ENCODE data around the gene LHX2.

Gene LHX2

GRCh38 chr9:123978981-123979380 is 32.6 kb upstream of the LHX2 start:
- H2AFZ ChIP-seq (ENCODE audit: low read depth, low read length) = no peak overlapping the region
- peaks cover 3% of the 10 kb centered on the region for H3K36me3 ChIP-seq (replicated peaks; ENCODE audit: low read depth, low read length)
- H3K27me3 ChIP-seq (ENCODE audit: low read depth, low read length) = peaks cover 28% of the 10 kb centered on the region
- H3K4me3 ChIP-seq (ENCODE audit: low read length) = no peak overlapping the region
- H3K4me2 ChIP-seq (ENCODE audit: low read length) = no peak overlapping the region
- no peak overlapping the region for H3K27ac ChIP-seq (ENCODE audit: low read length)
- H3K79me2 ChIP-seq (ENCODE audit: low read length) = no peaks in the 10 kb centered on the region
- H3K9me3 ChIP-seq (ENCODE audit: insufficient read depth, low read length) = peaks cover 9% of the 10 kb centered on the region
- no peak for TF ChIP-seq CTCF (IDR thresholded peaks at IDR 0.05; ENCODE audit: low read depth, low read length)
- no peak overlapping the region for H3K9ac ChIP-seq (ENCODE audit: low read length)
- H3K4me1 ChIP-seq (ENCODE audit: low read length) = no peaks in the 10 kb centered on the region
- H4K20me1 ChIP-seq (ENCODE audit: insufficient read depth, low read length) = no peaks in the 10 kb centered on the region

GRCh38 chr9:123982535-123982934 is 29.0 kb upstream of the LHX2 start:
- peaks cover 33% of the 10 kb centered on the region for H3K27me3 ChIP-seq (ENCODE audit: low read depth, low read length)
- H3K9me3 ChIP-seq (ENCODE audit: insufficient read depth, low read length) = peaks cover 9% of the 10 kb centered on the region
- H3K27ac ChIP-seq (ENCODE audit: low read length) = no peak overlapping the region
- H3K36me3 ChIP-seq (replicated peaks; ENCODE audit: low read depth, low read length) = peaks cover 3% of the 10 kb centered on the region
- H3K9ac ChIP-seq (ENCODE audit: low read length) = no peak overlapping the region
- H4K20me1 ChIP-seq (ENCODE audit: insufficient read depth, low read length) = no peaks in the 10 kb centered on the region
- H3K79me2 ChIP-seq (ENCODE audit: low read length) = no peaks in the 10 kb centered on the region
- no peak overlapping the region for H3K4me2 ChIP-seq (ENCODE audit: low read length)
- TF ChIP-seq EZH2phosphoT487 (IDR thresholded peaks at IDR 0.05; ENCODE audit: low read depth) = no peak
- no peak for TF ChIP-seq CTCF (IDR thresholded peaks at IDR 0.05; ENCODE audit: low read depth, low read length)
- no peaks in the 10 kb centered on the region; the same call in 1 of the 2 replicates for H3K4me1 ChIP-seq (ENCODE audit: low read length)
- H3K4me3 ChIP-seq (ENCODE audit: low read length) = no peak overlapping the region
- no peak overlapping the region for H2AFZ ChIP-seq (ENCODE audit: low read depth, low read length)

- no peak overlapping the region for H3K4me3 ChIP-seq (ENCODE audit: low read length)
- H3K4me2 ChIP-seq (ENCODE audit: low read length) = no peak overlapping the region
- H3K4me1 ChIP-seq (ENCODE audit: low read length) = no peaks in the 10 kb centered on the region; the same call in 1 of the 2 replicates
- no peak overlapping the region for H2AFZ ChIP-seq (ENCODE audit: low read depth, low read length)
- H3K27ac ChIP-seq (ENCODE audit: low read length) = no peak overlapping the region
- no peaks in the 10 kb centered on the region for H3K79me2 ChIP-seq (ENCODE audit: low read length)
- no peaks in the 10 kb centered on the region for H4K20me1 ChIP-seq (ENCODE audit: insufficient read depth, low read length)
- H3K27me3 ChIP-seq (ENCODE audit: low read depth, low read length) = peaks cover 38% of the 10 kb centered on the region
- no peak overlapping the region for H3K9ac ChIP-seq (ENCODE audit: low read length)
- H3K9me3 ChIP-seq (ENCODE audit: insufficient read depth, low read length) = peaks cover 9% of the 10 kb centered on the region
- H3K36me3 ChIP-seq (replicated peaks; ENCODE audit: low read depth, low read length) = peaks cover 3% of the 10 kb centered on the region
- TF ChIP-seq EZH2phosphoT487 (IDR thresholded peaks at IDR 0.05; ENCODE audit: low read depth) (no peak), CTCF (IDR thresholded peaks at IDR 0.05; ENCODE audit: low read depth, low read length) (no peak)
Measured at GRCh38 chr9:123983047-123983446, 28.5 kb upstream of the LHX2 start.

- Histone ChIP-seq H3K9me3 (ENCODE audit: insufficient read depth, low read length) (0 out of 2 replicates have a peak, but pooled peaks cover 3% of the 10 kb centered on the region), H3K27me3 (ENCODE audit: low read depth, low read length) (peaks cover 52% of the 10 kb centered on the region), H3K4me2 (ENCODE audit: low read length) (no peak overlapping the region), H3K27ac (ENCODE audit: low read length) (no peak overlapping the region), H3K9ac (ENCODE audit: low read length) (no peak overlapping the region), H3K36me3 (replicated peaks; ENCODE audit: low read depth, low read length) (no peaks in the 10 kb centered on the region), H3K79me2 (ENCODE audit: low read length) (no peaks in the 10 kb centered on the region), H2AFZ (ENCODE audit: low read depth, low read length) (no peak overlapping the region), H4K20me1 (ENCODE audit: insufficient read depth, low read length) (no peaks in the 10 kb centered on the region), H3K4me1 (ENCODE audit: low read length) (no peaks in the 10 kb centered on the region; the same call in 1 of the 2 replicates), H3K4me3 (ENCODE audit: low read length) (no peak overlapping the region)
- TF ChIP-seq EZH2phosphoT487 (IDR thresholded peaks at IDR 0.05; ENCODE audit: low read depth) (no peak), CTCF (IDR thresholded peaks at IDR 0.05; ENCODE audit: low read depth, low read length) (no peak)
Measured at GRCh38 chr9:123984802-123985201, 26.8 kb upstream of the LHX2 start.

Measured in OCI-LY3 (cell line).